Measurements from ENCODE around the gene PM20D2.

DNA sequence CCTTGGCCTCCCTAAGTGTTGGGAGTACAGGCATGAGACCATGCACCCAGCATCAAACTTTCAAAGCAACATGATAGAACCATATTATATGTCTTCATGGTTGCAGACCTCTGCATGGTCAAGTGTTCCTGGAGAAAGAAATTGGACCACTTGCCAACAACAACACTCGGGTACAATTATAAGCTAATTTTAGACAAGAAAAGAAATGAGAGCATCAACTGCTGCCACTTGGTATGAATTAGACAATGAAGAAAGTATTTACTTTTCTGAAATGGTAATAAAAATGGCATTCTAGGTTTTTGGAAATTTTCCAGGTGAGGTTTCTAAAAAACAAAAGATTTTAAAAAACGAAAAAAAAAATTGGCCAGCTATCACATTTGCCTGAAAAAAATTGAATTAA lies 7.7 kb upstream of the PM20D2 start:
- TF ChIP-seq POLR2AphosphoS5 (IDR thresholded peaks at IDR 0.05; ENCODE audit: borderline replicate concordance, low read depth, low read length) (no peak), EZH2 (IDR thresholded peaks at IDR 0.05) (no peak)

Measured in SK-N-MC (cell line).